GM18498 (cell line): ENCODE data around the gene SOX5.
"Not testable (repeated sequence)": the region's sequence is repeated elsewhere in the genome, so short reads cannot be mapped to it uniquely, and the experiment has no call there.

Experiments
- ATAC-seq: cut with Tn5 transposase; IDR thresholded peaks from one replicate; pipeline ENCODE4 v1.9.1; 2021; ENCODE audit warnings: mild to moderate bottlenecking, moderate library complexity; ENCODE audit not compliant: unreplicated experiment

The SOX5 gene

GRCh38 chr12:23851602-23852001 lies 97.9 kb downstream of the SOX5 start:
- no peak for ATAC-seq

DNA sequence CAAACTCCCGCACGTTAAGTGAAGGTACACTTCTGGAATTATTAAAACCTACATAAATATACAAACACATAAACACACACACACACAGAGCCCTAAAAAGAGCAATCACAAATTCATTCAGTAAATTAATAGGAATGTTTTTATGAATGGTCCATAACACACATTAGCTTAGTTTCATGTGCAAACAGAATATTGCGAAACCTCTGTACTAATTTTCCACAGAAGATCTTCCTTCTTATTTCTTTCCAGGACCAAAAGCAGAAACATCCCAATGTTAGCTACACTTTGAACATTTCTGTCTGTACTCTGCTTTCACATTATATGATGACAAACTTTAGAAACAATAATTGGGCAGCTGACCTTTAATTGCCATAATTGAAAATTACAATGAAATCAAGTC lies 101.6 kb downstream of the SOX5 start:
- no peak for ATAC-seq

GRCh38 chr12:23843958-23844357 lies 105.5 kb downstream of the SOX5 start:
- no peak for ATAC-seq

DNA sequence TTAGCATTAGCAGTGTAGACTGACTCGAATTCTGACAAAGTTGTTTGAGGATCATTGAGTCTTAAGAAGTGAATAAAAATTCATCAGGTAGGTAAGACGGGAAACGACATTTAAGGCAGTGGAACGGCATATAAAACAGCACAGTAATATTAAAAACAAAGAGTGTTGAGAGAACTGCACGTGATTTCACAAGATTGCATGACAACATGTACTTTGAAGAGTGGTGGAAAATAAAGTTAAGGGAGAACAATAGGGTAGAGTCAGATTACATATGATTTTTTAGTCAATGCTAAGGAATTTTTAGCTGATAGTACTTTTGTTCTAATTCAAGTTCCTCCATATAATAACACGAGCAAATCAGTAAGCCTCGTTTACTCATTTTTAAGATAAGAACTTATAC lies 115.4 kb downstream of the SOX5 start:
- no peak for ATAC-seq

DNA sequence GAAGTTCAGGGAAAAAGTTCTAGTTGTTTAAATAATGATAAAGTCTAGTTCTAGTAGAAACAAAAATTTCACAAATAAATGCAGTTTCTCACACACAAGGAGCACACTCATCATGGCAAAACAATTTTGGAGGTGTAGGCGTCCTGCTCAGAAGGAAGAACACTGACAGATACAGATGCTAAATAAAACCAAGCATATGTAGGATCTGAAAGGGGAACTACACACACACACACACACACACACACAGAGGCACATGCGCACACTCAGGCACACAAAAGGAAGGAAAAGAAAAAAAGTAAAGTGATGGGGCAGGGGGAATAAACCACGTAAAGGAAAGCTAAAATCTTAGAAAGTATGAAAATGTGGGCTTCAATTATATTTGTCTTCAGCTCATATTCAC lies 117.7 kb downstream of the SOX5 start:
- no peak for ATAC-seq

GRCh38 chr12:23830210-23830609 lies 119.3 kb downstream of the SOX5 start:
- ATAC-seq = no peak

DNA sequence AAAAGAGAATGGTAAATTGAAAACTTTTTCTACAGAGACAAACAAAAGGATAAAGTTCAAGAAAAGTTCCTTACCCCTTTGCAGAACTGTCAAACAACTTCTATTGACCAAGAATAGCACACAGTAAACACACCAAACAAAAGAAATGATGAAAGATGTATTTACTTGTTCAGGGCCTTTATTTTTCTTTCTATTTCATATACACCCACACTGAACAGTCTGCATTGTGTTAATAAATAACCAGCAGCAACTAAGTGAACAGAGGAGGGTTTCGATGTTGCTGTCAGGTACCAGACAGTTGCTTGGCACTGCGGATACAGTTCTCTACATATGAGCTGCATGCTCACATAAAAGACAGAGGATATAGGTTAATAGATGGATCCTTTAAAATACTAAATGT lies 122.1 kb downstream of the SOX5 start:
- no peak for ATAC-seq

GRCh38 chr12:23825124-23825523 lies 124.3 kb downstream of the SOX5 start:
- not testable (repeated sequence) for ATAC-seq

DNA sequence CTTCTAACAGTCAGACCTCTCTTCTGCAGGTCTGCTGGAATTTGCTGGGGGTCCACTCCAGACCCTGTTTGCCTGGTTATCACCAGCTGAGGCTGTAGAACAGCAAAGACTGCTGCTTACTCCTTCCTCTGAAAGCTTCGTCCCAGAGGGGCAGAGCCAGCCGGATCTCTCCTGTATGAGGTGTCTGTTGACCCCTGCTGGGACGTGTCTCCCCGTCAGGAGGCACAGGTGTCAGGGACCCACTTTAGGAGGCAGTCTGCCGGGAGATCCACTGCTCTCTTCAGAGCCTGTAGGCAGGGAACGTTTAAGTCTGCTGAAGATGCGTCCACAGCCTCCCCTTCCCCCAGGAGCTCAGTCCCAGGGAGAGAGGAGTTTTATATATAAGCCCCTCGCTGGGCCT lies 125.1 kb downstream of the SOX5 start:
- no peak for ATAC-seq

DNA sequence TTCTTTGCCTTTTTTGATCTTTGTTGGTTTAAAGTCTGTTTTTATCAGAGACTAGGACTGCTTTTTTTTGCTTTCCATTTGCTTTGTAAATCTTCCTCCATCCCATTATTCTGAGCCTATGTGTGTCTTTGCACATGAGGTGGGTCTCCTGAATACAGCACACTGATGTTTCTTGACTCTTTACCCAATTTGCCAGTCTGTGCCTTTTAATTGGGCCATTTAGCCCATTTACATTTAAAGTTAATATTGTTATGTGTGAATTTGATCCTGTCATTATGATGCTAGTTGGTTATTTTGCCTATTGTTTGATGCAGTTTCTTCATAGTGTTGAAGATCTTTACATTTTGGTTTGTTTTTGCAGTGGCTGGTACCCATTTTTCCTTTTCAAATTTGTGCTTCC lies 126.6 kb downstream of the SOX5 start:
- ATAC-seq = not testable (repeated sequence)

DNA sequence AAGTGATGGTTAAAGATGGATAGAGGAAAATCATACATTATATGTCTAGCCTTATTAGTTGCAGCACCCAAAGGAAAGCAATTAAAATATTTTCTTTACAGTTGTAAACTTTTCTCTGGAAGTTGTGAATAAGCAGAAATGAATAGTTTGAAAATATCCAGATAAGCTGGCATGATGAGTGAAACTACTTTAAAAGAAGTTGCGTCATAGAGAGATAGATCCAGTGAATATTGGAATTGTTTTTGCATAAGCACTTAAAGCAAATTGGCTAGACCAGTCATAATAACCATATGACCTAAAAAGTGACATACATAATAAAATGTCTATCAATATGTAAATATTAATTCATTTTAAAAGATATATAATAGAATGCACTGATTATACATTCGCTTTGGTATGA lies 132.1 kb downstream of the SOX5 start:
- no peak for ATAC-seq

- no peak for ATAC-seq
Observed at GRCh38 chr12:23816394-23816851, 133.0 kb downstream of the SOX5 start.

DNA sequence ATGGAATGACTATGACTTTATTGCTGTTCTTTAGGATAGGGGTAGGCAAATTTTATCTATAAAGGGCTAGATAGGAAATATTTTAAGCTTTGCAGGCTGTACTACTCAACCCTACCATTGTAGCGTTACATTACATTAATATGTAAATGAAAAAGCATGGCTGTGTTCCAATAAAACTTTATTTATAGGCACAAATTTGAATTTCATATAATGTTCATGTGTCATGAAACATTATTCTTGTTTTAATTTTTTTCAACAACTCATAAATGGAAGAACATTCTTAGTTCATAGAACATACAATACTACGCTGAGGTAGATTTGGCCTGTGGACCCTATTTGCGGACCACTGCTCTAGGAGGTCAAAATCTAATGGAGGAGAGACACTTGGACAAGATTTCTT lies 133.7 kb downstream of the SOX5 start:
- no peak for ATAC-seq

DNA sequence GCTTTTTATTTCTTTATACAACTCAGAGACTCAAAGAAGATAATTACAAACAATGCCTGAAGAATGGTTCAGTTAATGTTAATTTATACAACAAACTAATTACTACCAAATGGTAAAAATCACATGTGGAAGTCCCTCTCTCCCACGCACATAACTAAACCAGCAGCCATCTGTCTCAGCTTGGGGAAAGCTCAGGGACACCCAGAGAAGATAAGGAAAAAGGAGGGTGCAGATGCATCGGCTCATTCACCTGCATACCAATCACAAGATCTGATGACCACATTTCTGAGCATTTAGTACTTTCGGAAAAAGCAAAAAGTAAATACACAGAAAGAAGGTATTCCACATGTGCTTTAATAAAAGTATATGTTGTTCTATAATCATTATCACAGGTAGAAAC lies 136.3 kb downstream of the SOX5 start:
- ATAC-seq = no peak

DNA sequence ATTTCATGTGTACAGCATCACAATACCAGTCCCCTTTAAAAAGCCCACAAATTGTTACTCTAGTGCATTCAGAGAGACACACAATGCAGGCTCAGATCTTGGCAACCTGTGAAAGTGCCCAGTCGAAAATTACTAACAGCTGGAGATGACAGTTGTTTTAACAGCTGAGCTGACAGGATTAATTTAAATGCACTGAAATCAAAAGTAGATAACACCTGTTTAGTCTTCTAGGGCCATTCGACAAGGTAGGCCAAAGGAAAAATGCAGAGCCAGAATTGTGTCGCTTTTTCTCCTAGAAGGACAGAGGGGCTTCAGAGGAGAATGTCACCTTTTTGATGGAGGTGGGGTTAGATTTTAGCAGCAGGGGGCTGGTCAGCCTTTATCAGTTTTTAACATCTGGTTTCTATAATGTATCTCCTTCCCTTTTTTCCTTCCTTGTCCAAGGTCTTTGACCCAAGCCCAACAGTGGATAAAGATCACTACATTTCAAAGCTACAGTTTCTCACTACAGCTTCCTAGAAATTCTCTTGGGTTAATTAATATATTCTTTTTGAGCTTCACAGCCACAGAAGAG lies 139.1 kb downstream of the SOX5 start:
- no peak for ATAC-seq

GRCh38 chr12:23803540-23803939 lies 145.9 kb downstream of the SOX5 start:
- ATAC-seq = no peak

DNA sequence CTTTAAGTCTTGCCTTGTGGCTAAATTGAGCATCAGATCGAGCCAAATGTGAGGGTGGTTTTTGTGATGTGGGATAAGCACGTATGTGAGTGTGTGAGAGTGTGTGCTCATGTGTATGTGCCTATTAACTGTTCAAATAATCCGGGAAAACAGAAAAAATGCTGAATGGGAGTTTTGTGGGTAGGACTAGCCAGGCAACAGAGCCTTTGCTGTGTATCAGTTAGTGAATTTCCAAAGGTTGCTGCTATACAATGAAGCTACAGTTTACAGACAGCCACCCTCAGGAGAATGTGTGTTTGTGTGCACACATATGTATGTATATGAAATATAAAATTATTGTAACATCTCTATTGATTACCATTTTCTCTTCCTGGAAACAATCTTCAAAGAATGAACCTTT lies 154.0 kb downstream of the SOX5 start:
- no peak for ATAC-seq

GRCh38 chr12:23781118-23781517 lies 168.4 kb downstream of the SOX5 start:
- no peak for ATAC-seq

- no peak for ATAC-seq
Observed at GRCh38 chr12:23775208-23775607, 174.3 kb downstream of the SOX5 start.

DNA sequence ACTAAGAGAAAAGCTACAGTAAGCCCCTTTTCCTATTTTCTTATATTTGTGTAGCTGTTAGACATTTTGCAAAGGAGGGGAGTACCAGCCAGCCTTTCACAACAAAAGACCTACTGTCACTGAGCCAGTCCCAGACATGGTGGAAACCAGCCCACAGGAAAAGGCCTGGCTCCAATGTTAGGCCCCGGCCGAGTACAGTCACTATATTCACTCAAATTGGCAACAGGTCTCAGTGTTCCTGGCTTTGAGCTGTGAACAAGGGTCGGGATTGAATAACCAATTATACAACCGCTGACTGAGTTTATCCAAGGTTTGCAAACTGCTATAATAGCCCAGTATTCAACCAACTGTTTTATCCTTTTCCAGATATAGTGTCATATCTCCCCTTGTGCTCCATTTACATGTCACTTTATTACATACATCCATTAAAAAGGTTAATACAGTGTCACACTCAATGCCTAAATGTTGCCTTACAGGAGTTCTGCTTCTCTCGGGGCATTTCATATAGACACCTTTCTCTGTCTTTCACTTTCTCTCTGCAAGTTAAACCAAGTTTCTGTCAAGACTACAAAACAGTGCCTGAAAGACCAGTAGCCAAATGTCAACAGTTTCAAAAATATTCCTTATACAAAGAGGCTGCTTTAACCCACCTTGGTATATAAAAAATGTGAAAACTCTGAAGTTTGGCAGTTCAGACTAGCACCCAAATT lies 178.1 kb downstream of the SOX5 start:
- no peak for ATAC-seq

DNA sequence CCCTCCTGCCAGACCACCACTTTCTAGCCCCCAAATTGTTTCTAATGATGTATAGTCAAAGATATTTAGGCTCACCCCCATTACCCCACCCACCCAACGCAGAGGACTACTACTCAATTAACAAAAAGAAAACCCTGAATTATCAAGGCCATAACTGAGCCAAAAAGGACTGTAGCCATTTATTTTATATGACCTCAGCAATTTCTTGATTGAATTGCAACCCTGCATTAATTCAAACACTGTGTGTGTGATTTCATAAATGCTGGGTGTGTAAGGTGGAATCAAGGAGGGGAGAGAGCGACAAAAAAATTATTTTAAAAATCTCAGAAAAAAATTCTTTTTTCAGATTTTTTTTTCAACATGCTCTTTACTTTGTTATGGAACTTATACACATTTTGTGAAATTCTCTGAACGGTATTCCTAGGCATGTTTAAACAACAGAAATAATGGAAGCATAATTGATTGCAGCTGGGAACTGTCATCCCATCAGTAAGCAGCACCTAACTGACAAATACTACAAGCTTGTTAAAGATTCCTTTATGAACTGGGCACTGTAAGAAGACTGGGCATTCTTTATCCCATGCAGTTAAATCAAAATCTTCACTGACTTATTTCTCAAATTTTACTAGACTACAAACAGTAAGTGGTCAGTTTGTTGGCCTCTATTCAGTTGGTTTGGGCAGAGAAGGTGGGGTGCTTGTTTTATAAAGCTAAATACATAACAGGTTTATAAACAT lies 179.1 kb downstream of the SOX5 start:
- ATAC-seq = no peak

GRCh38 chr12:23767834-23768233 lies 181.6 kb downstream of the SOX5 start:
- ATAC-seq = no peak
